ENCODE results near the gene SELPLG. TPM values are rescaled to one million over a fixed set of nuclear protein-coding genes. Genes with fewer than 3 reads are reported as not detected.

Gene SELPLG
- polyA plus RNA-seq, 1 donor from 2014 or later = 0.62 TPM

- Histone ChIP-seq H3K27ac (ENCODE audit: low read length) (no peak overlapping the region), H4K20me1 (ENCODE audit: insufficient read depth) (no peaks in the 10 kb centered on the region), H3K9me3 (ENCODE audit: low read length) (no peaks in the 10 kb centered on the region), H3F3A (ENCODE audit: insufficient read depth, low read length, poor library complexity, severe bottlenecking) (no peaks in the 10 kb centered on the region), H2AFZ (ENCODE audit: low read depth, low read length) (no peak overlapping the region), H3K4me3 (ENCODE audit: low read length) (no peak overlapping the region), H3K4me2 (ENCODE audit: low read length) (no peak overlapping the region), H3K79me2 (replicated peaks; ENCODE audit: insufficient read depth, low read length) (no peaks in the 10 kb centered on the region), H3K9ac (ENCODE audit: low read length) (no peak overlapping the region), H3K9me2 (ENCODE audit: insufficient read depth, low read length) (no peaks in the 10 kb centered on the region), H3K27me3 (ENCODE audit: insufficient read depth, low read depth, low read length) (no peaks in the 10 kb centered on the region), H3K36me3 (ENCODE audit: insufficient read depth, low read length) (no peaks in the 10 kb centered on the region)
- TF ChIP-seq EZH2 (IDR thresholded peaks at IDR 0.05; ENCODE audit: borderline replicate concordance, insufficient read depth, low read length, poor library complexity, severe bottlenecking) (no peak), EP300 (conservative IDR thresholded peaks at IDR 0.05; ENCODE audit: poor library complexity, severe bottlenecking) (no peak), REST (IDR thresholded peaks at IDR 0.05; ENCODE audit: borderline replicate concordance) (no peak), CTCF (IDR thresholded peaks at IDR 0.05; ENCODE audit: poor library complexity, severe bottlenecking) (no peak), TAF1 (IDR thresholded peaks at IDR 0.05; ENCODE audit: low read depth) (no peak), MXI1 (conservative IDR thresholded peaks at IDR 0.05; ENCODE audit: poor library complexity, severe bottlenecking) (no peak)
Measured at GRCh38 chr12:108642269-108642870, 8.7 kb upstream of the SELPLG start.

- Histone ChIP-seq H3K27ac (ENCODE audit: low read length) (no peak overlapping the region), H3K4me2 (ENCODE audit: low read length) (no peak overlapping the region)
Measured at GRCh38 chr12:108641446-108642268, 8.0 kb upstream of the SELPLG start.

More at GRCh38 chr12:108641446-108642268, 8.0 kb upstream of the SELPLG start:
- Histone ChIP-seq H2AFZ (ENCODE audit: low read depth, low read length) (no peak overlapping the region), H3K27me3 (ENCODE audit: insufficient read depth, low read depth, low read length) (no peaks in the 10 kb centered on the region), H3K9me2 (ENCODE audit: insufficient read depth, low read length) (no peaks in the 10 kb centered on the region), H3K4me3 (ENCODE audit: low read length) (no peak overlapping the region), H4K20me1 (ENCODE audit: insufficient read depth) (no peaks in the 10 kb centered on the region), H3K9me3 (ENCODE audit: low read length) (no peaks in the 10 kb centered on the region), H3F3A (ENCODE audit: insufficient read depth, low read length, poor library complexity, severe bottlenecking) (no peaks in the 10 kb centered on the region), H3K9ac (ENCODE audit: low read length) (no peak overlapping the region), H3K79me2 (replicated peaks; ENCODE audit: insufficient read depth, low read length) (no peaks in the 10 kb centered on the region), H3K36me3 (ENCODE audit: insufficient read depth, low read length) (no peaks in the 10 kb centered on the region)
- TF ChIP-seq CTCF (IDR thresholded peaks at IDR 0.05; ENCODE audit: poor library complexity, severe bottlenecking) = no peak
- TF ChIP-seq MXI1 (conservative IDR thresholded peaks at IDR 0.05; ENCODE audit: poor library complexity, severe bottlenecking) = no peak
- no peak for TF ChIP-seq EZH2 (IDR thresholded peaks at IDR 0.05; ENCODE audit: borderline replicate concordance, insufficient read depth, low read length, poor library complexity, severe bottlenecking)
- TF ChIP-seq SMC3 (conservative IDR thresholded peaks at IDR 0.05; ENCODE audit: poor library complexity) = no peak
- no peak for TF ChIP-seq REST (IDR thresholded peaks at IDR 0.05; ENCODE audit: borderline replicate concordance)
- TF ChIP-seq TAF1 (IDR thresholded peaks at IDR 0.05; ENCODE audit: low read depth) = no peak
- no peak for TF ChIP-seq EP300 (conservative IDR thresholded peaks at IDR 0.05; ENCODE audit: poor library complexity, severe bottlenecking)
- TF ChIP-seq POLR2AphosphoS5 (IDR thresholded peaks at IDR 0.05) = no peak
- no peak for TF ChIP-seq RAD21 (conservative IDR thresholded peaks at IDR 0.05)
